ENCODE data around the gene MYO3B. TPM values are rescaled to one million over a fixed set of nuclear protein-coding genes. Genes with fewer than 3 reads are reported as not detected.

The MYO3B gene
- polyA plus RNA-seq, 1 donor (not counting 4 experiments of a cell fraction or from before 2014, with no cell fraction given): 4.4 TPM

GRCh38 chr2:170305711-170306110 is 127.8 kb downstream of the MYO3B start:
- no peak overlapping the region for H3K4me2 ChIP-seq (ENCODE audit: control insufficient read depth, extremely low read depth, insufficient read depth, low read depth, low read length)

GRCh38 chr2:170306293-170306873 is 128.4 kb downstream of the MYO3B start:
- Histone ChIP-seq H3K9ac (ENCODE audit: control insufficient read depth, extremely low read depth, insufficient read depth, low read length) (no peak overlapping the region), H3K4me3 (ENCODE audit: control insufficient read depth in 2 of 3, extremely low read depth in 1 of 3, insufficient read depth in 2 of 3, low read depth in 1 of 3, low read length in 3 of 3) (no peak overlapping the region), H3K9me3 (ENCODE audit: control insufficient read depth, low read depth, low read length) (no peaks in the 10 kb centered on the region), H3K27me3 (ENCODE audit: control insufficient read depth, extremely low read depth, insufficient read depth, low read length) (no peaks in the 10 kb centered on the region), H2AFZ (ENCODE audit: control insufficient read depth, low read length) (no peak overlapping the region), H4K20me1 (ENCODE audit: control insufficient read depth, extremely low read depth, insufficient read depth, low read length) (no peaks in the 10 kb centered on the region), H3K4me2 (ENCODE audit: control insufficient read depth, extremely low read depth, insufficient read depth, low read depth, low read length) (no peak overlapping the region), H3K79me2 (ENCODE audit: control insufficient read depth, insufficient read depth, low read length) (no peaks in the 10 kb centered on the region), H3K9me1 (ENCODE audit: control insufficient read depth, extremely low read depth, insufficient read depth, low read length) (no peaks in the 10 kb centered on the region), H3K27ac (ENCODE audit: control insufficient read depth, insufficient read depth, low read length) (no peak overlapping the region), H3K36me3 (ENCODE audit: control insufficient read depth in 2 of 2, extremely low read depth in 1 of 2, insufficient read depth in 2 of 2, low read length in 2 of 2) (no peaks in the 10 kb centered on the region), H3K4me1 (ENCODE audit: control insufficient read depth, extremely low read depth, insufficient read depth, low read length) (no peaks in the 10 kb centered on the region)
- TF ChIP-seq CTCF (optimal IDR thresholded peaks at IDR 0.05 in 1 of 3, IDR thresholded peaks at IDR 0.05 in 1 of 3, conservative IDR thresholded peaks at IDR 0.05 in 1 of 3; ENCODE audit: extremely low read depth in 1 of 3, insufficient read depth in 2 of 3, low read length in 3 of 3) (no peak), EZH2 (IDR thresholded peaks at IDR 0.05; ENCODE audit: low read length) (no peak)
- FAIRE-seq: no peak
- DNase-seq (ENCODE audit: low read depth, low spot score): no peak
- dilution Hi-C loops (cut with MboI; ENCODE audit: extremely low pct_ligation_motif_present, low sequenced_read_pairs): no loop called here

More at GRCh38 chr2:170305711-170306110, 127.8 kb downstream of the MYO3B start:
- Histone ChIP-seq H3K9me1 (ENCODE audit: control insufficient read depth, extremely low read depth, insufficient read depth, low read length) (no peaks in the 10 kb centered on the region), H4K20me1 (ENCODE audit: control insufficient read depth, extremely low read depth, insufficient read depth, low read length) (no peaks in the 10 kb centered on the region), H3K9me3 (ENCODE audit: control insufficient read depth, low read depth, low read length) (no peaks in the 10 kb centered on the region), H3K36me3 (ENCODE audit: control insufficient read depth in 2 of 2, extremely low read depth in 1 of 2, insufficient read depth in 2 of 2, low read length in 2 of 2) (no peaks in the 10 kb centered on the region), H2AFZ (ENCODE audit: control insufficient read depth, low read length) (no peak overlapping the region), H3K27ac (ENCODE audit: control insufficient read depth, insufficient read depth, low read length) (no peak overlapping the region), H3K27me3 (ENCODE audit: control insufficient read depth, extremely low read depth, insufficient read depth, low read length) (no peaks in the 10 kb centered on the region), H3K9ac (ENCODE audit: control insufficient read depth, extremely low read depth, insufficient read depth, low read length) (no peak overlapping the region), H3K4me1 (ENCODE audit: control insufficient read depth, extremely low read depth, insufficient read depth, low read length) (no peaks in the 10 kb centered on the region), H3K4me3 (ENCODE audit: control insufficient read depth in 2 of 3, extremely low read depth in 1 of 3, insufficient read depth in 2 of 3, low read depth in 1 of 3, low read length in 3 of 3) (no peak overlapping the region), H3K79me2 (ENCODE audit: control insufficient read depth, insufficient read depth, low read length) (no peaks in the 10 kb centered on the region)
- TF ChIP-seq CTCF (optimal IDR thresholded peaks at IDR 0.05 in 1 of 3, IDR thresholded peaks at IDR 0.05 in 1 of 3, conservative IDR thresholded peaks at IDR 0.05 in 1 of 3; ENCODE audit: extremely low read depth in 1 of 3, insufficient read depth in 2 of 3, low read length in 3 of 3): no peak
- no peak for TF ChIP-seq EZH2 (IDR thresholded peaks at IDR 0.05; ENCODE audit: low read length)
- DNase-seq (ENCODE audit: low read depth, low spot score): no peak
- FAIRE-seq: no peak
- dilution Hi-C loops (cut with MboI; ENCODE audit: extremely low pct_ligation_motif_present, low sequenced_read_pairs): no loop called here
